Ectodermal cell (in vitro differentiated cells): ENCODE data around the gene NPC1.

Source experiments
- H3K27ac ChIP-seq: 2 replicates; pipeline ENCODE4 v1.7.0; 2013; ENCODE audit warnings: mild to moderate bottlenecking, low read depth, low read length; ENCODE audit not compliant: insufficient read depth, poor library complexity, severe bottlenecking
- H3K27me3 ChIP-seq: 2 replicates; pipeline ENCODE4 v1.7.0; 2013; ENCODE audit warnings: mild to moderate bottlenecking, low read length; ENCODE audit not compliant: insufficient read depth, control insufficient read depth, poor library complexity, severe bottlenecking
- H3K36me3 ChIP-seq: one replicate; pipeline ENCODE4 v1.7.0; 2013; ENCODE audit warnings: low read length; ENCODE audit not compliant: control insufficient read depth, insufficient read depth
- H3K4me1 ChIP-seq: one replicate; pipeline ENCODE4 v1.7.0; 2013; ENCODE audit warnings: low read length; ENCODE audit not compliant: control insufficient read depth, insufficient read depth
- H3K4me3 ChIP-seq: 2 replicates; pipeline ENCODE4 v1.7.0; 2013; ENCODE audit warnings: low read depth, low read length, control low read depth; ENCODE audit not compliant: insufficient read depth
- H3K9me3 ChIP-seq: 2 replicates; pipeline ENCODE4 v1.7.0; 2013; ENCODE audit warnings: mild to moderate bottlenecking, low read length, moderate library complexity; ENCODE audit not compliant: control insufficient read depth
- WGBS, 2 experiments: methylation state at CpG; one replicate each; pipeline ENCODE4 v1.1.7; 2013; ENCODE audit warnings: missing lambda C conversion rate in 2 of 2; 5-methylcytosine and 5-hydroxymethylcytosine counted together

The NPC1 gene

DNA sequence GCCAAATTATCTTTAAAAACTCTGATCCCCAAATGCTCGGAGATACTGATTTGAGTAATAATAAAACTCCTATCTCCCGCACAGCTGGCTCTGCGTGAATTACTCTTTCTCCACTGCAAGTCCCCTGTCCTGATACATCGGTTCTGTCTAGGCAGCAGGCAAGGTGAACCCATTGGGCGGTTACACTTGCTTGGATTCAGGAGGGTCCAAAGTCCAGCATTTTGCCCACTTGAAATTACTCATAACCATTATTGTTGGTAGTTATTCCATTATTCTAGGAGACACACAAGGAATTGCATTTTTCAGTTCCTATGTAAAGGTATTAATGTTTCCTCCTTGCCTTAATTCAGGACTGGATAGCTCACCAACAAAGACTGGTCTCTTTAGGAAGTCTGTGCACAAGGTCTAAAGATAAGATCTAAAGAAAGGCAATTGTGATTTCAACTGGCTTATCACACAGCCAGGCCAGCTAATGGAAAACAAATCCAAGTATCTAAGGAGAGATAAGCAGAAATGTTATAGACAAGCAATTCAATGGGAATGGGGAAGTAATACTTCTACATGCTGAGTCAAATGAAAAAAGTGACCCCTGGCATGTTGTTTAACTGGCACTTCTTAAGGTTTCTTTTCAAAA lies 23.2 kb upstream of the NPC1 start:
- Histone ChIP-seq H3K27me3 (no peaks in the 10 kb centered on the region), H3K9me3 (no peaks in the 10 kb centered on the region), H3K4me1 (no peaks in the 10 kb centered on the region), H3K27ac (no peak overlapping the region), H3K4me3 (no peak overlapping the region), H3K36me3 (no peaks in the 10 kb centered on the region)
- 94 to 97% methylated on average over 5 of the region's 5 CpGs for WGBS, 2 experiments

GRCh38 chr18:23608211-23608610 lies 21.9 kb upstream of the NPC1 start:
- H3K36me3 ChIP-seq: no peaks in the 10 kb centered on the region
- no peaks in the 10 kb centered on the region for H3K4me1 ChIP-seq
- H3K9me3 ChIP-seq: no peaks in the 10 kb centered on the region
- 82 to 89% methylated on average over 2 of the region's 2 CpGs for WGBS, 2 experiments
- H3K4me3 ChIP-seq: no peak overlapping the region
- H3K27ac ChIP-seq: no peak overlapping the region
- H3K27me3 ChIP-seq: no peaks in the 10 kb centered on the region

DNA sequence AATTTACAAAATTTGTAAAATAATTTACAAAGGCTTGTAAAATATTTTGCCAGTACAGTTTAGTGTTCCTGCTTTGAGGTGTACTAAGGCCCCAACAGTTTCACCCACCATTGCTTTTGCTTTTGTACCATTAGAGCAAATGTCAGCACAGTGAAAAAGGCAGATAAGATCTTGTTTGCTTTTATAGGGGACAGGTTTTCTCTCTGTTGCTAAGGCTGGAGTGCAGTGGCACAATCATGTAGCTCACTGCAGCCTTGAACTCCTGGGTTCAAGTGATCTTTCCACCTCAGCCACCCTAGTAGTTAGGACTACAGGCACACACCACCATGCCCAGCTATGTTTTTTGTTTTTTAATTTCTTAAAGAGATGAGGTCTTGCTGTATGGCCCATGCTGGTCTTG lies 19.6 kb upstream of the NPC1 start:
- no peak overlapping the region for H3K4me3 ChIP-seq
- H3K36me3 ChIP-seq: no peaks in the 10 kb centered on the region
- no peaks in the 10 kb centered on the region for H3K4me1 ChIP-seq
- no peaks in the 10 kb centered on the region for H3K27me3 ChIP-seq
- no peaks in the 10 kb centered on the region for H3K9me3 ChIP-seq
- H3K27ac ChIP-seq: no peak overlapping the region

- WGBS, 2 experiments: 93 to 100% methylated on average over 1 of the region's 1 CpG
- H3K4me1 ChIP-seq: no peaks in the 10 kb centered on the region
- no peak overlapping the region for H3K27ac ChIP-seq
- H3K9me3 ChIP-seq: no peaks in the 10 kb centered on the region
- no peaks in the 10 kb centered on the region for H3K27me3 ChIP-seq
- H3K4me3 ChIP-seq: no peak overlapping the region
- no peaks in the 10 kb centered on the region for H3K36me3 ChIP-seq
Measured at GRCh38 chr18:23599809-23600208, 13.5 kb upstream of the NPC1 start.

DNA sequence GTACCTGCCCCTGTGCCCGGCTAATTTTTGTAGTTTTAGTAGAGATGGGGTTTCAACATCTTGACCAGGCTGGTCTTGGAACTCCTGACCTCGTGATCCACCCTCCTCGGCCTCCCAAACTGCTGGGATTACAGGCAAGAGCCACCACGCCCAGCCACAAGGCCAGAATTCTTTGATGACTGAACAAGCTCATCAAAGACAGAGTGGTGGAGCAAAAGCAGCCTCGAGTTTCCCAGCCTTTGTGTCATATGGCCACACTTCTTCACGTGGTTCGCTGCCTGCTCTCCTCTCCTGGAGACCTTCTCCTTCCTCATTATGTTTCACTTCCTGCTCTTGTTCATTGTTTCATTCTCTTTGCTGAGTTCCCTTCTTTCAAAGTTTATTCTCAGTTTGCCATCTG lies 9.9 kb upstream of the NPC1 start:
- Histone ChIP-seq H3K27ac (no peak overlapping the region), H3K27me3 (no peaks in the 10 kb centered on the region), H3K4me3 (no peak overlapping the region), H3K9me3 (no peaks in the 10 kb centered on the region), H3K36me3 (no peaks in the 10 kb centered on the region), H3K4me1 (no peaks in the 10 kb centered on the region)
- 87 to 90% methylated on average over 7 of the region's 7 CpGs for WGBS, 2 experiments

DNA sequence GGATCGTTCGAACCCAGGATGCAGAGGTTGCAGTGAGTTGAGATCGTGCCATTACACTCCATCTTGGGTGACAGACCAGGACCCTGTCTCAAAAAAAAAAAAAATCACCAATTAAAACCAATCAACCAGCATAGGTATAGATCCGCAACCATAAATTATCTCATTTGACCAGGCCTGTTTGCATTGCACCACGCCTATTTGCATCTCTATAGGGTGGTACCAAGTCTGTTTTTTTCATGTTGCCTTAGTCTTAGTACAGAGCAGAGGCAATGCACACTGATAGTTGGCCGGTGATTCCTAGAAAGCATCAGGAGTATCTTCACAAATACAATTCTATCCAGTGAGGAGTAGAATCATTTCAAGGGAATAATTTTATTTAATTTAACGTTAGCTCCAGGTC lies 9.3 kb upstream of the NPC1 start:
- 84 to 90% methylated on average over 7 of the region's 7 CpGs for WGBS, 2 experiments
- Histone ChIP-seq H3K9me3 (no peaks in the 10 kb centered on the region), H3K4me1 (no peaks in the 10 kb centered on the region), H3K27me3 (no peaks in the 10 kb centered on the region), H3K27ac (no peak overlapping the region), H3K4me3 (no peak overlapping the region), H3K36me3 (no peaks in the 10 kb centered on the region)

DNA sequence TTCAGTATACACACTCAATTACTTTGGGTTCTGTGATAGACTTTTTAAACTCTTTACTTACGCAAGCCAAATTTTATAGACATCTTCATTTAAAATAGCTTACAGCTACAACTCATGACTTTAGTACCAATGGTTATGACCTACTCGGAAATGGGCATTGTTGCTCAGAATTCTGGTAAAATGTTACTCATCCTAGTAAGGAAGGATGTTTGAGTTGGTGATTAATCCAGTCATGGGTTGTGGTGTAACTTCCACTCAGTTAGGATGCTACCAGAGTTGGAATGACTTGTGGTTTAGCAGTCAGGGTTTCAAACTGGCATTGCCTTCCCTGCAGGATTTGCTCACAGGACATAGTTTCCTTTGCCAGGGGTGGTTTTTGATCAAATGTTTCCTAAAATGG lies 7.4 kb upstream of the NPC1 start:
- no peak overlapping the region for H3K4me3 ChIP-seq
- WGBS, 2 experiments: 90 to 96% methylated on average over 2 of the region's 2 CpGs
- H3K9me3 ChIP-seq: no peaks in the 10 kb centered on the region
- H3K4me1 ChIP-seq: no peaks in the 10 kb centered on the region
- H3K36me3 ChIP-seq: no peaks in the 10 kb centered on the region
- no peaks in the 10 kb centered on the region for H3K27me3 ChIP-seq
- H3K27ac ChIP-seq: no peak overlapping the region

- Histone ChIP-seq H3K4me3 (no peak overlapping the region), H3K4me1 (no peaks in the 10 kb centered on the region), H3K9me3 (no peaks in the 10 kb centered on the region), H3K27me3 (no peaks in the 10 kb centered on the region), H3K27ac (no peak overlapping the region), H3K36me3 (no peaks in the 10 kb centered on the region)
- 91 to 92% methylated on average over 2 of the region's 2 CpGs for WGBS, 2 experiments
Measured at GRCh38 chr18:23592911-23593310, 6.6 kb upstream of the NPC1 start.

GRCh38 chr18:23591011-23591410 lies 4.7 kb upstream of the NPC1 start:
- Histone ChIP-seq H3K27me3 (no peaks in the 10 kb centered on the region), H3K27ac (no peak overlapping the region), H3K4me3 (no peak overlapping the region), H3K36me3 (no peaks in the 10 kb centered on the region), H3K9me3 (no peaks in the 10 kb centered on the region), H3K4me1 (no peaks in the 10 kb centered on the region)
- WGBS, 2 experiments: 0% methylated on average over 1 of the region's 1 CpG

- Histone ChIP-seq H3K36me3 (no peaks in the 10 kb centered on the region), H3K27me3 (no peaks in the 10 kb centered on the region), H3K4me1 (peaks cover 10% of the 10 kb centered on the region), H3K4me3 (no peak overlapping the region), H3K9me3 (no peaks in the 10 kb centered on the region), H3K27ac (no peak overlapping the region)
- WGBS, 2 experiments: 83 to 86% methylated on average over 11 of the region's 11 CpGs
Measured at GRCh38 chr18:23588836-23589560, 2.7 kb upstream of the NPC1 start.
